Measurements from ENCODE around the gene MRPL58. TPM values are rescaled to one million over a fixed set of nuclear protein-coding genes. Genes with fewer than 3 reads are reported as not detected.

MRPL58 gene
- total and polyA plus RNA-seq, 12 donors, result 38.7 to 120 (median 58.9) TPM

GRCh38 chr17:75032720-75033280, 20.3 kb downstream of the MRPL58 start:
- 1 to 4% (median 1%) methylated on average over 9 to 13 of the region's 13 CpGs for WGBS, 4 donors
- Histone ChIP-seq H3K4me3 (peak overlapping the region in 1 of 4 donors; percentile 60), H3K9me3 (replicated peaks in 1 of 3) (no peaks in the 10 kb centered on the region), H3K36me3 (replicated peaks in 1 of 2) (no peaks in the 10 kb centered on the region), H3K27ac (peak overlapping the region in 3 of 5 donors; percentile 6 to 94 (median 77)), H3K27me3 (no peaks in the 10 kb centered on the region), H3K4me1 (replicated peaks in 1 of 2) (peaks cover 26 to 34% of the 10 kb centered on the region in 2 donors)
- TF ChIP-seq POLR2A (IDR thresholded peaks at IDR 0.05), result no peak
- intact Hi-C loops (cut with DNase I), result loop anchor here in 1 of 2 donors (10.0 kb wide), 1 partner anchor 58 kb away; the partner anchor contains the start of gene HID1
- peak; percentile 45 to 82 (median 55) for DNase-seq

- TF ChIP-seq CTCF (IDR thresholded peaks at IDR 0.05), result no peak
- TF ChIP-seq POLR2A (IDR thresholded peaks at IDR 0.05), result no peak
- intact Hi-C loops (cut with DNase I), result loop anchor here in 1 of 2 donors (10.0 kb wide), 1 partner anchor 59 kb away; the partner anchor contains the start of gene HID1
- Histone ChIP-seq H3K27ac (peak overlapping the region in 3 of 5 donors; percentile 78 to 94 (median 92)), H3K27me3 (no peaks in the 10 kb centered on the region), H3K36me3 (replicated peaks in 1 of 2) (peaks cover 0 to 6% of the 10 kb centered on the region in 2 donors), H3K9me3 (replicated peaks in 1 of 3) (no peaks in the 10 kb centered on the region), H3K4me3 (peak overlapping the region in 3 of 4 donors; percentile 18 to 60 (median 29)), H3K4me1 (replicated peaks in 1 of 2) (peaks cover 26 to 34% of the 10 kb centered on the region in 2 donors)
- 1 to 2% (median 1%) methylated on average over 28 to 36 of the region's 36 CpGs for WGBS, 4 donors
- DNase-seq, result peak; percentile 89 to 99 (median 94)
Observed at GRCh38 chr17:75033346-75034235, 21.1 kb downstream of the MRPL58 start.

GRCh38 chr17:75034236-75034908, 21.9 kb downstream of the MRPL58 start:
- WGBS, 4 donors, result 0 to 2% (median 1%) methylated on average over 12 to 43 of the region's 43 CpGs
- Histone ChIP-seq H3K27ac (peak overlapping the region; percentile 77 to 94 (median 79)), H3K4me1 (replicated peaks in 1 of 2) (peaks cover 26 to 34% of the 10 kb centered on the region in 2 donors), H3K27me3 (no peaks in the 10 kb centered on the region), H3K36me3 (replicated peaks in 1 of 2) (peaks cover 0 to 13% of the 10 kb centered on the region in 2 donors), H3K9me3 (replicated peaks in 1 of 3) (no peaks in the 10 kb centered on the region), H3K4me3 (peak overlapping the region in 3 of 4 donors; percentile 60 to 71 (median 68))
- TF ChIP-seq POLR2A (IDR thresholded peaks at IDR 0.05), result peak in 1 of 2 donors; percentile 22
- TF ChIP-seq CTCF (IDR thresholded peaks at IDR 0.05), result peak in 1 of 6 experiments; percentile 35
- intact Hi-C loops (cut with DNase I), result loop anchor here in 1 of 2 donors (10.0 kb wide), 1 partner anchor 60 kb away; the partner anchor contains the start of gene HID1
- DNase-seq, result peak; percentile 87 to 97 (median 90)

- intact Hi-C loops (cut with DNase I), result loop anchor here in 1 of 2 donors (10.0 kb wide), 1 partner anchor 62 kb away; the partner anchor contains the start of gene HID1
- no peak for TF ChIP-seq POLR2A (IDR thresholded peaks at IDR 0.05)
- no peak for TF ChIP-seq CTCF (IDR thresholded peaks at IDR 0.05)
- H3K4me3 ChIP-seq, result no peak overlapping the region
- peak; percentile 73 to 91 (median 85) for DNase-seq
- no peaks in the 10 kb centered on the region for H3K27me3 ChIP-seq
- WGBS, 4 donors, result 63 to 77% (median 66%) methylated on average over 25 to 27 of the region's 27 CpGs
- H3K9me3 ChIP-seq (replicated peaks in 1 of 3), result no peaks in the 10 kb centered on the region
- H3K36me3 ChIP-seq (replicated peaks in 1 of 2), result peaks cover 0 to 37% of the 10 kb centered on the region in 2 donors
- peaks cover 26 to 34% of the 10 kb centered on the region in 2 donors for H3K4me1 ChIP-seq (replicated peaks in 1 of 2)
- peak overlapping the region in 3 of 5 donors; percentile 19 to 94 (median 92) for H3K27ac ChIP-seq
Observed at GRCh38 chr17:75036643-75037268, 24.3 kb downstream of the MRPL58 start.
